Sigmoid colon (tissue), 7 donors: ENCODE data around the gene ANO2. TPM values are rescaled to one million over a fixed set of nuclear protein-coding genes. Genes with fewer than 3 reads are reported as not detected.

Source experiments
- DNase-seq: peaks from one replicate; pipeline ENCODE4 v3.0.0-alpha.2; 2019
- H3K27ac ChIP-seq, 4 donors: fragments of 200-600 bp; sonication (generic); one replicate each; pipeline ENCODE4 v1.5.1; 2016 to 2019; ENCODE audit warnings: mild to moderate bottlenecking in 1 of 4
- H3K27me3 ChIP-seq, 3 donors: fragments of 200-600 bp; sonication (generic); one replicate each; pipeline ENCODE4 v1.5.1; 2019; ENCODE audit warnings: mild to moderate bottlenecking in 1 of 3
- H3K36me3 ChIP-seq, 4 donors: fragments of 200-600 bp; sonication (generic); one replicate each; pipeline ENCODE4 v1.5.1; 2016 to 2019
- H3K4me1 ChIP-seq, 4 donors: fragments of 200-600 bp; sonication (generic); one replicate each; pipeline ENCODE4 v1.5.1; 2017 to 2019
- H3K4me3 ChIP-seq, 4 donors: fragments of 200-600 bp; sonication (generic); one replicate each; pipeline ENCODE4 v1.5.1; 2017 to 2019; ENCODE audit warnings: mild to moderate bottlenecking in 2 of 4, moderate library complexity in 1 of 4
- H3K9me3 ChIP-seq, 4 donors: fragments of 200-600 bp in 3 of 4; sonication (generic) in 3 of 4; one replicate each; pipeline versions ENCODE4 v1.5.1 to v1.6.1; 2013 to 2019
- CTCF ChIP-seq, 4 experiments: fragments of 450-650 bp in 3 of 4; fragments of 200-600 bp in 1 of 4; IDR thresholded peaks; one replicate each; pipeline ENCODE4 v1.5.1; 2016 to 2019; ENCODE audit warnings: antibody characterized with exemption in 4 of 4, mild to moderate bottlenecking in 3 of 4, moderate library complexity in 2 of 4
- EP300 ChIP-seq, 4 donors: sonication (generic); formaldehyde crosslinking; IDR thresholded peaks; one replicate each; pipeline ENCODE4 v1.6.1; 2017; ENCODE audit warnings: antibody characterized with exemption in 4 of 4
- POLR2A ChIP-seq, 2 donors: fragments of 450-650 bp; IDR thresholded peaks; one replicate each; pipeline ENCODE4 v1.6.1; 2016; ENCODE audit warnings: antibody characterized with exemption in 2 of 2, mild to moderate bottlenecking in 2 of 2, moderate library complexity in 2 of 2
- POLR2AphosphoS5 ChIP-seq, 4 donors: sonication (generic); formaldehyde crosslinking; IDR thresholded peaks; one replicate each; pipeline ENCODE4 v1.6.1; 2017; ENCODE audit warnings: antibody characterized with exemption in 4 of 4
- WGBS, 2 donors: extraction: QIAGEN DNeasy Blood & Tissue Kit; methylation state at CpG; one replicate each; pipeline ENCODE4 v1.1.7; 2013; 5-methylcytosine and 5-hydroxymethylcytosine counted together
- intact Hi-C: fragments of 100-400 bp; cut with DNase I; formaldehyde crosslinking; loops from one replicate; pipeline ENCODE4 v1.15.1; 2023
- polyA plus RNA-seq, 3 donors: library from polyadenylated mRNA; stranded (reverse); fragments of 200-250 nt; gene quantifications; one replicate each; pipeline ENCODE4 v1.2.3, GENCODE V29; 2013
- total RNA-seq, 4 donors: library from RNA; depleted of rRNA; stranded (reverse); fragments of >200 nt; gene quantifications; one replicate each; pipeline ENCODE4 v1.1.0, GENCODE V29; 2016
- donor health status: healthy with polysubstance abuse.
- donor health status: Bipolar disorder and iron deficiency.
- donor health status: healthy.

The ANO2 gene
- total and polyA plus RNA-seq, 7 donors: 0.46 to 4.3 (median 1.8) TPM; not detected in 1

DNA sequence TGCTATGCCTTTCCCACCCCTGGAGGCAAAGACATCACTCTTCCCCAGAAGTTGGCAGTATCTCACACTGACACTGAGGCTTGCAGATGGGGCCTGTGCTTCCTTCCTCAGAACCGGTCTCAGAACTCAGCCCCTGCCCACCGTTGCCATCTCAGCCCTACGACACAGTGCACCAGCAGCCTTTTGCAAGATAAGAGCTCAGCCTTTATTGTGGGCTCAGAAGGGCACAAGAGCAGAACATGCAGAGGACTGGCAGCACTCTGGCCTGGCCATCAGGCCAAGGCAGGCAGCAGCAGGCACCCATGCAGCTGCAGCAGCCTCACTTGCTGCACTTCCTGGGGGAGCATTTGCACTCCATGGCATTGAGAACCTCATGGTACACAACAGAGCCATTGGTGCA is 3.6 kb upstream of the ANO2 start:
- 55 to 69% methylated on average over 3 of the region's 3 CpGs for WGBS, 2 donors
- H3K9me3 ChIP-seq: no peaks in the 10 kb centered on the region
- H3K27ac ChIP-seq: no peak overlapping the region
- intact Hi-C loops: no loop called here
- H3K4me1 ChIP-seq: peaks cover 0 to 16% (median 13%) of the 10 kb centered on the region in 4 donors
- no peak for DNase-seq
- H3K27me3 ChIP-seq: peaks cover 7 to 53% (median 32%) of the 10 kb centered on the region in 3 donors
- H3K4me3 ChIP-seq: no peak overlapping the region
- TF ChIP-seq POLR2A (IDR thresholded peaks at IDR 0.05) (no peak), POLR2AphosphoS5 (IDR thresholded peaks at IDR 0.05) (no peak), CTCF (IDR thresholded peaks at IDR 0.05) (no peak), EP300 (IDR thresholded peaks at IDR 0.05) (no peak)
- H3K36me3 ChIP-seq: no peaks in the 10 kb centered on the region

GRCh38 chr12:5947006-5947405 is 1.9 kb upstream of the ANO2 start:
- H3K9me3 ChIP-seq: no peaks in the 10 kb centered on the region
- H3K4me3 ChIP-seq: no peak overlapping the region
- H3K36me3 ChIP-seq: no peaks in the 10 kb centered on the region
- intact Hi-C loops: no loop called here
- TF ChIP-seq POLR2AphosphoS5 (IDR thresholded peaks at IDR 0.05) (no peak), EP300 (IDR thresholded peaks at IDR 0.05) (no peak), POLR2A (IDR thresholded peaks at IDR 0.05) (no peak), CTCF (IDR thresholded peaks at IDR 0.05) (no peak)
- H3K4me1 ChIP-seq: peaks cover 0 to 16% (median 13%) of the 10 kb centered on the region in 4 donors
- H3K27me3 ChIP-seq: peaks cover 7 to 53% (median 32%) of the 10 kb centered on the region in 3 donors
- WGBS, 2 donors: 83 to 86% methylated on average over 1 of the region's 1 CpG
- DNase-seq: no peak
- H3K27ac ChIP-seq: no peak overlapping the region

- no peaks in the 10 kb centered on the region for H3K9me3 ChIP-seq
- no peaks in the 10 kb centered on the region for H3K36me3 ChIP-seq
- DNase-seq: no peak
- 75 to 86% methylated on average over 2 of the region's 2 CpGs for WGBS, 2 donors
- intact Hi-C loops: no loop called here
- peaks cover 0 to 16% (median 13%) of the 10 kb centered on the region in 4 donors for H3K4me1 ChIP-seq
- TF ChIP-seq POLR2AphosphoS5 (IDR thresholded peaks at IDR 0.05) (no peak), POLR2A (IDR thresholded peaks at IDR 0.05) (no peak), EP300 (IDR thresholded peaks at IDR 0.05) (no peak), CTCF (IDR thresholded peaks at IDR 0.05) (no peak)
- H3K4me3 ChIP-seq: no peak overlapping the region
- H3K27me3 ChIP-seq: peaks cover 7 to 53% (median 32%) of the 10 kb centered on the region in 3 donors
- no peak overlapping the region for H3K27ac ChIP-seq
Observed at GRCh38 chr12:5946388-5946787, 1.3 kb upstream of the ANO2 start.

GRCh38 chr12:5944688-5945070 is 380 bp downstream of the ANO2 start:
- no peak for DNase-seq
- no peak for TF ChIP-seq POLR2AphosphoS5 (IDR thresholded peaks at IDR 0.05)
- H3K36me3 ChIP-seq: no peaks in the 10 kb centered on the region
- no peaks in the 10 kb centered on the region for H3K9me3 ChIP-seq
- H3K27me3 ChIP-seq: peaks cover 7 to 51% (median 32%) of the 10 kb centered on the region in 3 donors
- 7 to 31% methylated on average over 12 of the region's 12 CpGs for WGBS, 2 donors
- H3K4me3 ChIP-seq: peak overlapping the region in 3 of 4 donors; percentile 20 to 46 (median 42)
- H3K27ac ChIP-seq: no peak overlapping the region
- peaks cover 0 to 16% (median 13%) of the 10 kb centered on the region in 4 donors for H3K4me1 ChIP-seq
- intact Hi-C loops: no loop called here

DNA sequence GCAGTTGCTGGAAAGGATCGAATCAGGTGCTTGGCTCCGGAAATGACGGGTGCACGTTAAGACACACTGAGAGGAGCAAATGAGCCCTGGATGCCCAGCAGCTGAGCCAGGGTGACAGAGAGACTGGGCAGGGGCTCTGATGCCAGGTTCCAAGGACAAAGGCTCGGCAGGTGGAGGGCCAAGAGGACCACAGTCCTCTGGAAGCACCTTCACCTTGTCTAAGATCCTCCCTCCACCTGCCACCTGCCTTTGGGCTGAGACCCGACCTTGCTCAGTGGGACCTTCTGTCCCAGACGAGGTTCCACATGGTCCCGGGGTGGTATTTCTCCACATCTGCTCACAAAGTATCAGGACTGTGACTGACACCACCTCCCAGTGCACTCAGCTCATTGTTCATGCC is 1.0 kb downstream of the ANO2 start:
- 61 to 84% methylated on average over 8 of the region's 8 CpGs for WGBS, 2 donors
- Histone ChIP-seq H3K9me3 (no peaks in the 10 kb centered on the region), H3K4me1 (peaks cover 0 to 16% (median 13%) of the 10 kb centered on the region in 4 donors), H3K27ac (no peak overlapping the region), H3K27me3 (peaks cover 7 to 44% (median 30%) of the 10 kb centered on the region in 3 donors), H3K4me3 (no peak overlapping the region), H3K36me3 (no peaks in the 10 kb centered on the region)
- TF ChIP-seq EP300 (IDR thresholded peaks at IDR 0.05): no peak
- TF ChIP-seq CTCF (IDR thresholded peaks at IDR 0.05): no peak
- no peak for TF ChIP-seq POLR2A (IDR thresholded peaks at IDR 0.05)
- TF ChIP-seq POLR2AphosphoS5 (IDR thresholded peaks at IDR 0.05): no peak
- intact Hi-C loops: no loop called here
- DNase-seq: no peak
